Upper lobe of right lung (tissue), 1 donor: ENCODE data around the gene CAND2. TPM values are rescaled to one million over a fixed set of nuclear protein-coding genes. Genes with fewer than 3 reads are reported as not detected.

Experiments used
- ATAC-seq: fragments of 200-7000 bp; cut with Tn5 transposase; one replicate; pipeline ENCODE4 v1.9.1; 2020; ENCODE audit warnings: mild to moderate bottlenecking, moderate library complexity
- DNase-seq: peaks from one replicate; pipeline ENCODE4 v3.0.0-alpha.2; 2020
- H3K27ac ChIP-seq: fragments of 200-600 bp; one replicate; pipeline ENCODE4 v1.8.0; 2022
- H3K27me3 ChIP-seq: fragments of 200-600 bp; one replicate; pipeline ENCODE4 v1.8.0; 2022; ENCODE audit warnings: mild to moderate bottlenecking
- H3K36me3 ChIP-seq: fragments of 200-600 bp; one replicate; pipeline ENCODE4 v1.8.0; 2022
- H3K4me1 ChIP-seq: fragments of 200-600 bp; one replicate; pipeline ENCODE4 v1.8.0; 2022
- H3K4me3 ChIP-seq: fragments of 200-600 bp; one replicate; pipeline ENCODE4 v1.8.0; 2022; ENCODE audit warnings: mild to moderate bottlenecking
- H3K9me3 ChIP-seq: fragments of 200-600 bp; one replicate; pipeline ENCODE4 v1.8.0; 2022
- CTCF ChIP-seq: fragments of 200-600 bp; IDR thresholded peaks from one replicate; pipeline ENCODE4 v1.8.0; 2022; ENCODE audit warnings: antibody characterized with exemption
- intact Hi-C: fragments of 100-400 bp; cut with DNase I; formaldehyde crosslinking; loops from one replicate; pipeline ENCODE4 v1.11.0; 2022
- total RNA-seq: library from RNA; stranded (reverse); fragmentation: NEBNext Ultra II Directional; extraction: Animal tissue kit (Norgen Biotek cat#: 25700); gene quantifications from one replicate; pipeline ENCODE4 v1.2.1, GENCODE V29; 2021
- donor health status: DM: no; HTN: yes; CAD: no; lungs with severe emphysema.

CAND2 gene
- total RNA-seq, 1 donor from 2014 or later: 7.8 TPM

GRCh38 chr3:12829886-12830784 is 33.7 kb downstream of the CAND2 start:
- intact Hi-C loops: no loop called here
- Histone ChIP-seq H3K4me3 (no peak overlapping the region), H3K9me3 (no peaks in the 10 kb centered on the region), H3K27me3 (no peaks in the 10 kb centered on the region), H3K4me1 (no peaks in the 10 kb centered on the region), H3K36me3 (peaks cover 44% of the 10 kb centered on the region), H3K27ac (no peak overlapping the region)
- no peak for DNase-seq
- no peak for ATAC-seq
- no peak for TF ChIP-seq CTCF

- no peaks in the 10 kb centered on the region for H3K27me3 ChIP-seq
- no peak for TF ChIP-seq CTCF
- peaks cover 51% of the 10 kb centered on the region for H3K36me3 ChIP-seq
- DNase-seq (no peak), ATAC-seq (no peak)
- no peak overlapping the region for H3K27ac ChIP-seq
- no peak overlapping the region for H3K4me3 ChIP-seq
- intact Hi-C loops: no loop called here
- H3K4me1 ChIP-seq: no peaks in the 10 kb centered on the region
- H3K9me3 ChIP-seq: no peaks in the 10 kb centered on the region
Measured at GRCh38 chr3:12830785-12831156, 34.3 kb downstream of the CAND2 start.

- Histone ChIP-seq H3K27me3 (no peaks in the 10 kb centered on the region), H3K36me3 (peaks cover 57% of the 10 kb centered on the region), H3K27ac (no peak overlapping the region), H3K4me3 (no peak overlapping the region), H3K9me3 (no peaks in the 10 kb centered on the region), H3K4me1 (no peaks in the 10 kb centered on the region)
- no peak for ATAC-seq
- TF ChIP-seq CTCF: no peak
- intact Hi-C loops: no loop called here
- DNase-seq: peak; percentile 40
Measured at GRCh38 chr3:12831301-12831866, 34.9 kb downstream of the CAND2 start.

- ATAC-seq (peak; percentile 5), DNase-seq (no peak)
- Histone ChIP-seq H3K27me3 (no peaks in the 10 kb centered on the region), H3K36me3 (peaks cover 69% of the 10 kb centered on the region), H3K27ac (no peak overlapping the region), H3K4me1 (no peaks in the 10 kb centered on the region), H3K9me3 (no peaks in the 10 kb centered on the region), H3K4me3 (no peak overlapping the region)
- intact Hi-C loops: no loop called here
- TF ChIP-seq CTCF: no peak
Measured at GRCh38 chr3:12832350-12833221, 36.1 kb downstream of the CAND2 start.

GRCh38 chr3:12833222-12834161 is 37.0 kb downstream of the CAND2 start:
- peaks cover 7% of the 10 kb centered on the region for H3K4me1 ChIP-seq
- peaks cover 78% of the 10 kb centered on the region for H3K36me3 ChIP-seq
- no peak for TF ChIP-seq CTCF
- no peak overlapping the region for H3K4me3 ChIP-seq
- ATAC-seq (peak; percentile 15), DNase-seq (no peak)
- H3K9me3 ChIP-seq: no peaks in the 10 kb centered on the region
- H3K27me3 ChIP-seq: no peaks in the 10 kb centered on the region
- no peak overlapping the region for H3K27ac ChIP-seq
- intact Hi-C loops: no loop called here
